DOHH2 (cell line): ENCODE results near the gene ZDHHC6.

Experiments
- H3F3A ChIP-seq: fragments of 200-600 bp; sonication (generic), shearing (Covaris generic); 2 replicates; pipeline ENCODE4 v1.6.0; 2016; ENCODE audit warnings: antibody characterized with exemption, mild to moderate bottlenecking; ENCODE audit not compliant: control insufficient read depth, insufficient read depth
- H3K27ac ChIP-seq: fragments of 200-600 bp; sonication (generic); 2 replicates; pipeline ENCODE4 v1.5.1; 2014; ENCODE audit warnings: low read depth, mild to moderate bottlenecking, low read length, moderate library complexity
- H3K27me3 ChIP-seq: fragments of 200-600 bp; sonication (generic); 2 replicates; pipeline ENCODE4 v1.6.1; 2014; ENCODE audit warnings: mild to moderate bottlenecking, low read length, mixed read lengths; ENCODE audit not compliant: control insufficient read depth
- H3K36me3 ChIP-seq: fragments of 200-600 bp; sonication (generic); 2 replicates; pipeline ENCODE4 v1.6.1; 2014; ENCODE audit warnings: mild to moderate bottlenecking, low read length, moderate library complexity, mixed read lengths; ENCODE audit not compliant: control insufficient read depth
- H3K4me1 ChIP-seq: fragments of 200-600 bp; sonication (generic); 2 replicates; pipeline ENCODE4 v1.6.1; 2014; ENCODE audit warnings: mild to moderate bottlenecking, low read length, mixed read lengths; ENCODE audit not compliant: control insufficient read depth
- H3K4me2 ChIP-seq: fragments of 200-600 bp; sonication (generic); 2 replicates; pipeline ENCODE4 v1.6.0; 2014; ENCODE audit warnings: mild to moderate bottlenecking, low read length, moderate library complexity
- H3K4me3 ChIP-seq: fragments of 200-600 bp; sonication (generic); 2 replicates; pipeline ENCODE4 v1.5.1; 2014; ENCODE audit warnings: mild to moderate bottlenecking, low read length, mixed read lengths
- H3K79me2 ChIP-seq: fragments of 200-600 bp; sonication (generic); 2 replicates; pipeline ENCODE4 v1.6.1; 2014; ENCODE audit warnings: mild to moderate bottlenecking, low read length, mixed read lengths; ENCODE audit not compliant: control insufficient read depth
- H3K9me2 ChIP-seq: fragments of 200-600 bp; sonication (generic); replicated peaks from 2 replicates; pipeline ENCODE4 v1.6.1; 2014; ENCODE audit warnings: mild to moderate bottlenecking, low read length, mixed read lengths; ENCODE audit not compliant: control insufficient read depth
- H3K9me3 ChIP-seq: fragments of 200-600 bp; sonication (generic); 2 replicates; pipeline ENCODE4 v1.6.1; 2014; ENCODE audit warnings: antibody characterized with exemption, low read length, mixed read lengths; ENCODE audit not compliant: control insufficient read depth, insufficient read depth
- H4K20me1 ChIP-seq: fragments of 200-600 bp; sonication (generic); 2 replicates; pipeline ENCODE4 v1.6.0; 2014; ENCODE audit warnings: low read depth, mild to moderate bottlenecking, antibody characterized with exemption, low read length, moderate library complexity; ENCODE audit not compliant: control insufficient read depth, insufficient read depth
- CTCF ChIP-seq: fragments of 200-600 bp; sonication (generic); IDR thresholded peaks from one replicate; pipeline ENCODE4 v1.5.1; 2014; ENCODE audit warnings: antibody characterized with exemption, mild to moderate bottlenecking, low read depth, low read length; ENCODE audit not compliant: poor library complexity, severe bottlenecking
- EZH2phosphoT487 ChIP-seq: fragments of 200-600 bp; sonication (generic); IDR thresholded peaks from 2 replicates; pipeline ENCODE4 v1.6.1; 2017; ENCODE audit warnings: borderline replicate concordance, mild to moderate bottlenecking, antibody characterized with exemption, low read length, moderate library complexity, mixed read lengths

Gene ZDHHC6

GRCh38 chr10:112448888-112449287 is 2.2 kb upstream of the ZDHHC6 start:
- Histone ChIP-seq H3K79me2 (peaks cover 90% of the 10 kb centered on the region), H3K4me1 (peaks cover 30% of the 10 kb centered on the region), H3K27me3 (no peaks in the 10 kb centered on the region), H3K9me3 (no peaks in the 10 kb centered on the region), H3K36me3 (peaks cover 47% of the 10 kb centered on the region), H3F3A (no peaks in the 10 kb centered on the region), H3K27ac (no peak overlapping the region), H3K4me3 (no peak overlapping the region), H4K20me1 (peaks cover 17% of the 10 kb centered on the region; the same call in 1 of the 2 replicates), H3K9me2 (no peaks in the 10 kb centered on the region), H3K4me2 (peak overlapping the region; percentile 92)
- TF ChIP-seq CTCF = no peak
- no peak for TF ChIP-seq EZH2phosphoT487

- TF ChIP-seq CTCF = no peak
- TF ChIP-seq EZH2phosphoT487 = no peak
- H3K27me3 ChIP-seq = no peaks in the 10 kb centered on the region
- peaks cover 89% of the 10 kb centered on the region for H3K79me2 ChIP-seq
- H3K9me3 ChIP-seq = no peaks in the 10 kb centered on the region
- H3K4me3 ChIP-seq = peak overlapping the region; percentile 90
- peaks cover 37% of the 10 kb centered on the region for H3K4me1 ChIP-seq
- no peaks in the 10 kb centered on the region for H3F3A ChIP-seq
- H3K9me2 ChIP-seq = no peaks in the 10 kb centered on the region
- peaks cover 17% of the 10 kb centered on the region; the same call in 1 of the 2 replicates for H4K20me1 ChIP-seq
- H3K36me3 ChIP-seq = peaks cover 60% of the 10 kb centered on the region
- H3K4me2 ChIP-seq = peak overlapping the region; percentile 92
- H3K27ac ChIP-seq = no peak overlapping the region
These were observed 860 bp upstream of the ZDHHC6 start for GRCh38 chr10:112447620-112447928.

GRCh38 chr10:112446055-112446854 is 459 bp downstream of the ZDHHC6 start:
- Histone ChIP-seq H3K36me3 (peaks cover 69% of the 10 kb centered on the region), H4K20me1 (peaks cover 17% of the 10 kb centered on the region; the same call in 1 of the 2 replicates), H3K79me2 (peaks cover 81% of the 10 kb centered on the region), H3K27me3 (no peaks in the 10 kb centered on the region), H3K4me1 (peaks cover 37% of the 10 kb centered on the region), H3K4me3 (peak overlapping the region; percentile 90), H3K27ac (peak overlapping the region; percentile 68), H3K4me2 (peak overlapping the region; percentile 92), H3F3A (no peaks in the 10 kb centered on the region), H3K9me3 (no peaks in the 10 kb centered on the region), H3K9me2 (no peaks in the 10 kb centered on the region)
- TF ChIP-seq CTCF (no peak), EZH2phosphoT487 (no peak)
